CD4-positive, alpha-beta T cell (primary cell): Measurements from ENCODE around the gene LHX6. TPM values are rescaled to one million over a fixed set of nuclear protein-coding genes. Genes with fewer than 3 reads are reported as not detected.

Experiments
- ATAC-seq: fragments of 200-7000 bp; cut with Tn5 transposase; one replicate; pipeline ENCODE4 v1.10.0; 2022; ENCODE audit warnings: mild to moderate bottlenecking; ENCODE audit not compliant: poor library complexity
- CTCF ChIA-PET: fragments of 350-600 bp; sonication (Branson Sonifier 250); formaldehyde crosslinking; loops from one replicate; lab custom pipeline; 2021; ENCODE audit warnings: antibody characterized with exemption, inconsistent platforms; lab: Charles Lee
- POLR2A ChIA-PET: fragments of 350-600 bp; sonication (Branson Sonifier 250); formaldehyde crosslinking; loops from one replicate; lab custom pipeline; 2021; ENCODE audit warnings: antibody characterized with exemption, inconsistent platforms; lab: Charles Lee
- DNase-seq, 14 experiments: peaks; one replicate each; pipeline ENCODE4 v3.0.0-alpha.2; 2013 to 2020; ENCODE audit warnings: mixed read lengths in 2 of 14
- H3K27ac ChIP-seq, 2 donors: one replicate each; pipeline versions ENCODE4 v1.5.1 to v1.7.0; 2013; ENCODE audit warnings: low read length in 2 of 2, low read depth in 1 of 2, mild to moderate bottlenecking in 1 of 2
- H3K27me3 ChIP-seq, 2 experiments: 1 replicate in 1 of 2; 2 replicates in 1 of 2; pipeline versions ENCODE4 v1.6.1 to v1.7.0; 2013; ENCODE audit warnings: low read length in 2 of 2, control low read depth in 1 of 2, mild to moderate bottlenecking in 1 of 2, moderate library complexity in 1 of 2; ENCODE audit not compliant: insufficient read depth in 2 of 2, control insufficient read depth in 1 of 2
- H3K36me3 ChIP-seq: one replicate; pipeline ENCODE4 v1.6.1; 2013; ENCODE audit warnings: low read length, control low read depth; ENCODE audit not compliant: insufficient read depth
- H3K4me1 ChIP-seq: one replicate; pipeline ENCODE4 v1.6.1; 2013; ENCODE audit warnings: low read length, control low read depth; ENCODE audit not compliant: insufficient read depth
- H3K4me3 ChIP-seq: one replicate; pipeline ENCODE4 v1.5.1; 2013; ENCODE audit warnings: mild to moderate bottlenecking, low read length, moderate library complexity
- H3K9me3 ChIP-seq, 2 experiments: 1 replicate in 1 of 2; 2 replicates in 1 of 2; pipeline versions ENCODE4 v1.6.1 to v1.7.0; 2013; ENCODE audit warnings: low read length in 2 of 2, mild to moderate bottlenecking in 2 of 2, control low read depth in 1 of 2, moderate library complexity in 1 of 2; ENCODE audit not compliant: control insufficient read depth in 1 of 2, insufficient read depth in 1 of 2
- H3K27ac Mint-ChIP-seq: one replicate; pipeline ENCODE4 v1.8.0; 2020; ENCODE audit warnings: mixed read lengths
- H3K27me3 Mint-ChIP-seq: one replicate; pipeline ENCODE4 v1.8.0; 2021; ENCODE audit warnings: mixed read lengths
- H3K36me3 Mint-ChIP-seq: one replicate; pipeline ENCODE4 v1.8.0; 2021; ENCODE audit warnings: low read depth, mixed read lengths
- H3K4me1 Mint-ChIP-seq: one replicate; pipeline ENCODE4 v1.8.0; 2021; ENCODE audit warnings: low read depth, mixed read lengths
- H3K4me3 Mint-ChIP-seq: one replicate; pipeline ENCODE4 v1.8.0; 2020; ENCODE audit warnings: mild to moderate bottlenecking, mixed read lengths
- H3K9me3 Mint-ChIP-seq: one replicate; pipeline ENCODE4 v1.8.0; 2020; ENCODE audit warnings: mixed read lengths
- CTCF ChIP-seq: fragments of 200-600 bp; IDR thresholded peaks from one replicate; pipeline ENCODE4 v1.8.0; 2022; ENCODE audit warnings: antibody characterized with exemption, mild to moderate bottlenecking
- intact Hi-C, 2 experiments: fragments of 100-400 bp; cut with DNase I in 1 of 2; cut with micrococcal nuclease in 1 of 2; formaldehyde crosslinking; loops; one replicate each; pipeline versions ENCODE4 v1.15.1 to v1.9.0; 2023 to 2025; cut with DNase I, micrococcal nuclease
- total RNA-seq, 174 experiments: library from RNA in 2 of 174; stranded (reverse) in 2 of 174; gene quantifications; one replicate each; pipeline ENCODE4 v1.2.3 and lab custom pipeline; 2021 to 2026

Gene LHX6
- total RNA-seq, 2 experiments from 2014 or later, result not detected

- Mint-ChIP-seq H3K36me3 (no peaks in the 10 kb centered on the region), H3K27ac (no peak overlapping the region), H3K27me3 (peaks cover 46% of the 10 kb centered on the region), H3K4me1 (no peaks in the 10 kb centered on the region), H3K4me3 (no peak overlapping the region), H3K9me3 (no peaks in the 10 kb centered on the region)
- POLR2A ChIA-PET, result no interaction called here
- Histone ChIP-seq H3K27ac (no peak overlapping the region), H3K27me3 (peaks cover 12% of the 10 kb centered on the region in 2 experiments), H3K4me3 (no peak overlapping the region), H3K9me3 (no peaks in the 10 kb centered on the region), H3K36me3 (no peaks in the 10 kb centered on the region), H3K4me1 (no peaks in the 10 kb centered on the region)
- intact Hi-C loops, result no loop called here
- TF ChIP-seq CTCF, result no peak
- CTCF ChIA-PET, result interaction anchor here (0.6 kb wide), 1 partner anchor 34 kb away, joined by 4 read pairs; no protein-coding TSS in a partner anchor
- DNase-seq (no peak), ATAC-seq (no peak)
Measured at GRCh38 chr9:122206118-122207046, 22.4 kb downstream of the LHX6 start.

- ATAC-seq (no peak), DNase-seq (no peak)
- Mint-ChIP-seq H3K4me1 (no peaks in the 10 kb centered on the region), H3K36me3 (no peaks in the 10 kb centered on the region), H3K27ac (no peak overlapping the region), H3K27me3 (peaks cover 34% of the 10 kb centered on the region), H3K9me3 (no peaks in the 10 kb centered on the region), H3K4me3 (no peak overlapping the region)
- peaks cover 4 to 9% of the 10 kb centered on the region in 2 experiments for H3K27me3 ChIP-seq
- H3K27ac ChIP-seq, result no peak overlapping the region
- no peaks in the 10 kb centered on the region for H3K9me3 ChIP-seq
- H3K36me3 ChIP-seq, result no peaks in the 10 kb centered on the region
- ChIA-PET POLR2A (no interaction called here), CTCF (no interaction called here)
- no peak overlapping the region for H3K4me3 ChIP-seq
- intact Hi-C loops, result no loop called here
- no peak for TF ChIP-seq CTCF
- no peaks in the 10 kb centered on the region for H3K4me1 ChIP-seq
Measured at GRCh38 chr9:122205176-122205575, 23.6 kb downstream of the LHX6 start.

GRCh38 chr9:122204491-122204890 is 24.3 kb downstream of the LHX6 start:
- ATAC-seq (no peak), DNase-seq (no peak)
- no peaks in the 10 kb centered on the region for H3K4me1 Mint-ChIP-seq
- intact Hi-C loops, result no loop called here
- H3K27me3 ChIP-seq, result peaks cover 3 to 7% of the 10 kb centered on the region in 2 experiments
- peaks cover 32% of the 10 kb centered on the region for H3K27me3 Mint-ChIP-seq
- H3K27ac Mint-ChIP-seq, result no peak overlapping the region
- H3K9me3 Mint-ChIP-seq, result no peaks in the 10 kb centered on the region
- no peak overlapping the region for H3K4me3 Mint-ChIP-seq
- H3K4me1 ChIP-seq, result no peaks in the 10 kb centered on the region
- no peaks in the 10 kb centered on the region for H3K36me3 Mint-ChIP-seq
- H3K36me3 ChIP-seq, result no peaks in the 10 kb centered on the region
- no peak for TF ChIP-seq CTCF
- no peak overlapping the region for H3K27ac ChIP-seq
- ChIA-PET POLR2A (no interaction called here), CTCF (no interaction called here)
- no peak overlapping the region for H3K4me3 ChIP-seq
- H3K9me3 ChIP-seq, result no peaks in the 10 kb centered on the region
